GM18505 (cell line): ENCODE results near the gene TUBA1B.
"Not testable (repeated sequence)": the region's sequence is repeated elsewhere in the genome, so short reads cannot be mapped to it uniquely, and the experiment has no call there.

Source experiments
- ATAC-seq: cut with Tn5 transposase; IDR thresholded peaks from one replicate; pipeline ENCODE4 v1.9.1; 2021; ENCODE audit not compliant: unreplicated experiment
- POLR2A ChIP-seq: IDR thresholded peaks from 4 replicates; pipeline ENCODE4 v1.6.1; 2011; ENCODE audit warnings: borderline replicate concordance; ENCODE audit not compliant: insufficient read depth, insufficient read length; ENCODE audit errors: extremely low read depth

TUBA1B gene

DNA sequence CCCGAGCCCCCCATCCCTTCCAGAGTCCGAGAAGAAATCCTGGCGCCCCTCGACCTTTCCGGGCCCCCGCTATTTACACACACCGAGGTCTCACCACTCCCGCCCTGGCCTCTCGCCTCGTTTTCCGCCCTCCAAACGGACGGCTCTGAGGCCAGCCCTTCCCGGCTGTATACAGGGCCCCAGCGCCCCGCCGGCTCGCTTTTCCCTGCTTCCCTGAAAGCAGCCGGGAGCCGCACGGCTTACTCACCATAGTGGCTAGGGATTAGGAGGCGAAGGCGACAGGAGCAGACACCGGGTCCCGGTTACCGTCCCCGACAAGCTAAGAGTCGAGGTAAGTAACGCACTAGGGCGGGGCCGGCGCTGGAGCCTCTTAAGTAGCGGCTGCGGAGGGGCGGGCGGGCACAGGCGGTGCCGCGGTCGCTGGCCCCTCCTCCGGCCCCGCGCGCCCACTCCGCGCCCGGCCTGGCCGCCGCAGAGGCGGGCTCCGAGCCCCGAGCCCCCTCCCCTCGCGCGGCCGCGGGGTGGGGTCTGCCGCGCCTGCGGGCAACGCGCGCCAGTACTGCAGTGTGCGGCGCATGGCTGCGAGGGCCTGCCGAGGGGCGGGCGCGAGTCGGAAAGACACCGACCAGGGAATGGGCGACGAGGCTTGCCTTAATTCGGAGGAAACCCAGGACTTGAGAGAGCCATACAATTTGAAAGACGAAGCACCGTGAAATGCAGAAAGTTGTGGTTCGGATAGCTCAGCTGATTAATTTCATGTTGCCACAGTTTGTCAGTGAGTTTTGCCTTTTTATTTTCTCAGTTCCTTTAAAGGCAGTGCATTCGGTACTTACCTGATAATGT is at the start of gene TUBA1B:
Gene TUBA1B (minus strand): TSS at position 345 of the 843 bp plus-strand sequence. CDS start 95 bp downstream, at position 250.
- peak; percentile 67 for ATAC-seq

DNA sequence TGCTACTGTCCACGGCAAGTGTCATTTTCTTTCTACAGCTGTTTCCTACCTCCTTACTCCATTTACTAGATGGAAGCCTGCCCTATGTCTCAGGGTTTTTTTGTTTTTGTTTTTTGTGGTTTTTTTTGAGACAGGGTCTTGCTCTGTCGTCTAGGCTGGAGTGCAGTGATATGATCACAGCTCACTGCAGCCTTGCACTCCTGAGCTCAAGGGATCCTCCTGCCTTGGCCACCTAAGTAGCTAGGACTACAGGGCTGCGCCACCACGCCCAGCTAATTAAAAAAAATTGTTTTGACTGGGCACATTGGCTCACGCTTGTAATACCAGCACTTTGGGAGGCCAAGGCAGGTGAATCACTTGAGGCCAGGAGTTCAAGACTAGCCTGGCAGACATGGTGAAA is 43.0 kb upstream of the TUBA1B start:
- TF ChIP-seq POLR2A: no peak
- ATAC-seq: no peak

More for the DNA sequence above, at the start of gene TUBA1B:
- peak; percentile 100 for TF ChIP-seq POLR2A

- ATAC-seq: no peak
- TF ChIP-seq POLR2A: no peak
These were observed 39.7 kb upstream of the TUBA1B start for GRCh38 chr12:49170924-49171323.

- no peak for TF ChIP-seq POLR2A
- no peak for ATAC-seq
These were observed 33.9 kb upstream of the TUBA1B start for GRCh38 chr12:49165114-49165513.

DNA sequence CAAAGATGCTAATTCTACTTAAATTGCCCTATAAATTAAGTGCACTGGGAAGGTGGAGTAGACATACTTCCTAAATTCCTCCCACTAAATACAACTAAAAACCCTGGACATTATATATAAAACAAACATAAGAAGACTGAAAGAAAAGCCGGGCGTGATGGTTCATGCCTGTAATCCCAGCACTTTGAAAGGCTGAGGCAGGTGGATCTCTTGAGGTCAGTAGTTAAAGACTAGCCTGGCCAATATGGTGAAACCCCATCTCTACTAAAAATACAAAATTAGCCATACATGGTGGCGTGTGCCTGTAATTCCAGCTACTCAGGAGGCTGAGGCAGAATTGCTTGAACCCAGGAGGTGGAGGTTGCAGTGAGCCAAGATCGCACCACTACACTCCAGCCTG is 30.7 kb upstream of the TUBA1B start:
- not testable (repeated sequence) for ATAC-seq

DNA sequence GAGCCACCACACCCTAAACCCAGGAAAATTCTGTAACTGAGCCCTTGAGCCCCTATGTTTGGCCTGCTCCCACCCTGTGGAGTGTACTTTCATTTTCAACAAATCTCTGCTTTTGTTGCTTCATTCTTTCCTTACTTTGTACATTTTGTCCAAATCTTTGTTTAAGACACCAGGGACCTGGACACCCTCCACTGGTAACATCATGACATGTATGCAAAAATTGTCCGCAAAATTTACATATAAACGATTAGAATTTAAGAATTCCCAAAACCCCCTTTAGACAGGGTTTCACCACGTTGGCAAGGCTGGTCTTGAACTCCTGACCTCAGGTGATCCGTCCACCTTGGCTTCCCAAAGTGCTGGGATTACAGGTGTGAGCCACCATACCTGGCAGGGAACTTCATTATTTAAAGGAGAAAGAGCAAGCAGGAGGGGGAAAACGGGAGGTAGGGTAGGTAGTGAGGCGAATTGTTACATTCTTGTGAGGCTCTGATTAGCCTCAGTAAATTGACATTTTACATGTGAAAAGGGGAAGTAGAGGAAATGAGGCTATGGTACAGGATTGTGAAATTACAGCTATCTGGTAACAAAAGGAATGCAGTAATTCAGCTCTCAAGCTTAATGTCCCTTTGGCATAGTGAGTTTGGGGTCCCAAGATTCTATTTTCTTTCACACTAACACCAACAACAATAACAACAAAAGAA is 30.0 kb upstream of the TUBA1B start:
- no peak for ATAC-seq
- TF ChIP-seq POLR2A: no peak

DNA sequence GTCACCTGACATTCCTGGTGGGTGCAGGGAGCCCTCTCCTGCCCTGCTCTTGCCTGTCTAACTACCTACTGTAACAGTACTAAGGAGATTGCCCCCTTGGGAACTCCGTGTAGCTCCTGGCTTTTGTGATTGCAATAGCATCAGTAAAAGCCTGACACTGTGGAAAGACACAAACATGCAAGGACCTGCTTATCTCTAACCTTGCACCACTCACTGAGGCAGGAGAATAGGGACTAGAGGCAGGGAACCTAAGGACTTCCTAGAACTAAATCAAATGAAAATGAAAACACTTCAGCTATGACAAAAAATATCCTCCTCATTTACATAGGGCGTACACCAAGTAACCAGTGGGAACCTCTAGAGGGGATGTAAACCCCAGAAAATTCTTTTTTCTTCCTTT is 29.2 kb upstream of the TUBA1B start:
- ATAC-seq: no peak
- TF ChIP-seq POLR2A: peak; percentile 37

GRCh38 chr12:49154221-49154620 is 23.0 kb upstream of the TUBA1B start:
- ATAC-seq: no peak
- no peak for TF ChIP-seq POLR2A

DNA sequence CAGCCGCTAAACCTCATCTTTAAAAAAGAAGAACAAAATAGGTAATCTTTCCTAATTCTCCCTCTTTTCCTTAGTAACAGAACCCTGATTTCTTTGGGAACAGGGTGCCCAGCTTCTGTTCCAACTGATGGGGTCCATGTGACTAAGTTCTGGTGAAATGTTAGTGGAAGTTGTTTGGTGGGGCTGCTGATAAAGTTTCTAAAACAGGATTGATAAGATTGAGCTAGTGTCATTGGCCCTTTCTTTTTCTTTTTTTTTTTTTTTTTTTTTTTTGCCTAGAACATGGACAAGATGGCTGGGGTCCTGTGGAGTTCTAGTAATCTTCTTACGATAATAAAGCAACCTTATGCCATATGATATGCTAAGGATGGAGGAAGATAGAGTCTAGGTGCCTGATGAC is 16.2 kb upstream of the TUBA1B start:
- no peak for ATAC-seq

DNA sequence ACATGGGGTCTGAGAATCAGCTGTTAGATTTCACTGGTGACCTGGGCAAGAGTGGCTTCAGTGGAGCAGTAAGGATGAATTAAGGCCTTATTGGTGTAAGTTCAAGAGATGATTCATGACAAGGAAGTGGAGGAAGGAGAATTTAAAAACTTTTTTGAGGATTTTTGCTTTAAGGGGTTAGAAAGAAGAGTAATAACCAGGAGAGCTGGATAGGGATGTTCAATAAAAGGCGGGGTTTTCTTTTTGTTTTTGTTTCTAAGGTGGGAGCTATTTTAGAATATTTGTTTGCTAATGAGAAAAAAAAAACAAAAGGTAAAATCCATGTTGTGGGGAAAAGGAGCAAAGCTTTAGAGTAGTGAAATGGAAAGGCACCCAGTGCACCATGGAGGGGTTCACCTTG is 15.2 kb upstream of the TUBA1B start:
- ATAC-seq: no peak
- no peak for TF ChIP-seq POLR2A

More for the DNA sequence above, 16.2 kb upstream of the TUBA1B start:
- TF ChIP-seq POLR2A: no peak

DNA sequence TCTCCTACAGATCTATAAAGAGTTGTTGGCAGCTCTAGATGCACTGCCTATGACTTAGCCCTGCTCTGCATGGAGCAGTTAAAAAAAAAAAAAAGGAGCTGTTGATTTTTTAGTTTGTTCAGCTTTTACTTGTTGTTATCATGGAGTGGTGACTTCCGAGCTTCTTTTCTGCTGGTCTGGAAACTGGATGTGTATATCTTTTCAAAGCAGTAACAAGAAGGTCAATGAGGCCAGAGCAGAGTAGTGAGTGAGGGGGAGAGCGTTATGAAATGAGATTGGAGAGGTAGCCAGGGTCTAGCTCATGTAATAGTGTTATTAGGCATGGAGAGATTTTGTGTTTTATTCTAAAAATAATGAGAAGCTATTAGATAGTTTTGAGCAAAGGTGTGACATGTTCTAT is 13.2 kb upstream of the TUBA1B start:
- no peak for ATAC-seq
- no peak for TF ChIP-seq POLR2A

- no peak for TF ChIP-seq POLR2A
- ATAC-seq: no peak
These were observed 7.8 kb upstream of the TUBA1B start for GRCh38 chr12:49138999-49139398.

GRCh38 chr12:49138587-49138986 is 7.4 kb upstream of the TUBA1B start:
- TF ChIP-seq POLR2A: no peak
- ATAC-seq: no peak

- ATAC-seq: no peak
- TF ChIP-seq POLR2A: no peak
These were observed 6.3 kb upstream of the TUBA1B start for GRCh38 chr12:49137476-49137875.

DNA sequence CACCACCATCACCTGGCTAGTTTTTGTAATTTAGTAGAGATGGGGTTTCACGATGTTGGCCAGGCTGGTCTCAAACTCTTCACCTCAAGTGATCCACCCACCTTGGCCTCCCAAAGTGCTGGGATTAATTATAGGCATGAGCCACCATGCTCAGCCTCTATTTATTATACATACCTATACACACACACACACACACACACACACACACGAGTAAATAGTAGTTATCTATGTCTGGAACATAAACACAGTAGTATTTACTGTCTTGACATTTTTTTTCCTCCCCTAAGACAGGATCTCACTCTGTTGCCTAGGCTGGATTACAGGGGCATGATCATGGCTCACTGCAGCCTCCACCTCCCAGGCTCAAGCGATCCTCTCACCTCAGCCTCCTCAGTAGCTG is 5.8 kb upstream of the TUBA1B start:
- not testable (repeated sequence) for ATAC-seq

DNA sequence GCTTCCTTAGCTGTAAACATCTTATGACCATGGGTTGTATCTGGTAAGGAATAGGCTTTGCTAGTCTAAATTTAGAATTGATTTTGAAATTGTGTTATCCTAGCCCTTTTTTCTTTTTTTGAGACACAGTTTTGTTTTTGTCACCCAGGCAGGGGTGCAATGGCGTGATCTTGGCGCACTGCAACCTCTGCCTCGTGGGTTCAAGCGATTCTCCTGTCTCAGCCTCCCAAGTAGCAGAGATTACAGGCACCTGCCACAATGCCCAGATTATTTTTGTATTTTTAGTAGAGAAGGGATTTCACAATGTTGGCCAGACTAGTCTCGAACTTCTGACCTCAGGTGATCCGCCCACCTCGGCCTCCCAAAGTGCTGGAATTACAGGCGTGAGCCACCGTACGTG is 2.4 kb upstream of the TUBA1B start:
- no peak for TF ChIP-seq POLR2A
- ATAC-seq: no peak
